A172 (cell line): ENCODE measurements around the gene CMKLR1. TPM values are rescaled to one million over a fixed set of nuclear protein-coding genes. Genes with fewer than 3 reads are reported as not detected.

Experiments
- total RNA-seq: library from RNA; depleted of rRNA; stranded (reverse); fragments of >200 nt; shearing (Covaris generic); gene quantifications from 2 replicates; pipeline ENCODE4 v1.2.3, GENCODE V29; 2014; rRNA removed

CMKLR1 gene
- total RNA-seq, 1 experiment from 2014 or later: not detected

Other genes with a start within 250 kb of the CMKLR1 start
- not detected in 2 replicates for gene WSCD2, start 210.0 kb downstream of the CMKLR1 start, total RNA-seq
- 9.1 and 9.3 TPM in 2 replicates for gene FICD, start 176.0 kb upstream of the CMKLR1 start, total RNA-seq
- 65.9 and 86.6 TPM in 2 replicates for gene SART3, start 221.9 kb upstream of the CMKLR1 start, total RNA-seq
- gene ISCU, start 223.3 kb upstream of the CMKLR1 start, total RNA-seq: 112 and 137 TPM in 2 replicates